Measurements from ENCODE around the gene STK11.

The STK11 gene

DNA sequence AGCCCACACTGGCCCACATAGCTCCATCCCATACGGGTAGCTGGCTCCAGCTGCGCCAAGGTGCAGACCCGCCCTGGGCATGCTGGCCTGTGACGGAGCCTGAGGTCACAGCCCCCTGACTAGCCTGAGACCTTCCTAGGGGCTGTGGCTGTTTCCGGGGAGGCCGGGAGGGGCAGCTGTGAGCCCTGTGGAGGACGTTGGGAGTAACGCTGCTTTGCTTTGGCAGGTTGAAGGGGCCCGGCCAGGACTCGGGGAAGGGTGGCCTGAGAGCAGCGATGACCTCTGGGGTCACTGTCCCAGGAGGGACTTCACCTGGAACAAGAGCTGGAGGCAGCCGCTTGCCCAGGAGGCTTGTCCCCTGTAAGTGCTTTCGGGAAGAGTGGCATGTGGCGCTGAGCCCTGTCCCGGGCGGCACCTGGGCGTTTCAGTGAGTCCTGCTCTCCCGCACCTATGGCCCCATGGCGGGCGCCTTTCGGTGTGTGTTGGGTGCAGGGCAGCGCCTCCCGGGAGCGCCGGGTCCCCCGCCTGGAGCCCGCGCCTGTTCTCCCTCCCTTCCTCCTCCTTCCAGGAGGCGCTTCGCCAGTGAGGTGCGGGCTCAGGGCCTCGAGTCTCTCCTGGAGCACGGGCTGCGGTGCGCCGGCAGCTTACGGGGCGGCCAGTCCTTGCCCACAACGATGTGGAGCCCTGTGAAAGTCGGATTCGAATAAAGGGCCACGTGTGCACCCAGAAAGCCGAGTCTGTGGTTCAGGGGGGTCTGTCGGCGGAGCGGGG is 68.7 kb downstream of the STK11 start:
- no peak for DNase-seq (ENCODE audit: low read depth)

DNA sequence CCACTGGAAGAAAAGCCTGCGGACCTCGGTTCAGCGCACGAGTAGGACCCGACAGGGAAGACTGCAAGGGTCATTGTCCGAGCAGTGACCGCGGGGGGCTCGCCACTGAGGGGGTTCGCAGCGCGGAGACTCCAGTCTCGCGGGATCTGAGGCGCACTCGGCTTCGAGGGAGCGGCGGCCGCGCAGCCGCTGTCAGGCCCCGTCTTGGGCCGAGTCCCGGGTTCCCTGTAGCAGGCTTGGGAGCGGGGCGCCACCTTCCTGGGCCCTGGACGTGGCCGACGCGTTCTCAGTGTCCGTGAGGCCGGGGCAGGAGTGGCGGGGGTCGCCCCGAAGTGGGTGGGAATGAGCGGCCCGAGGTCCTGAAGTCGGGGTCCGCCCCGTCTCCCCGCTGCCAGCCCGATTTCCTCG is 69.3 kb downstream of the STK11 start:
- DNase-seq (ENCODE audit: low read depth): no peak

DNA sequence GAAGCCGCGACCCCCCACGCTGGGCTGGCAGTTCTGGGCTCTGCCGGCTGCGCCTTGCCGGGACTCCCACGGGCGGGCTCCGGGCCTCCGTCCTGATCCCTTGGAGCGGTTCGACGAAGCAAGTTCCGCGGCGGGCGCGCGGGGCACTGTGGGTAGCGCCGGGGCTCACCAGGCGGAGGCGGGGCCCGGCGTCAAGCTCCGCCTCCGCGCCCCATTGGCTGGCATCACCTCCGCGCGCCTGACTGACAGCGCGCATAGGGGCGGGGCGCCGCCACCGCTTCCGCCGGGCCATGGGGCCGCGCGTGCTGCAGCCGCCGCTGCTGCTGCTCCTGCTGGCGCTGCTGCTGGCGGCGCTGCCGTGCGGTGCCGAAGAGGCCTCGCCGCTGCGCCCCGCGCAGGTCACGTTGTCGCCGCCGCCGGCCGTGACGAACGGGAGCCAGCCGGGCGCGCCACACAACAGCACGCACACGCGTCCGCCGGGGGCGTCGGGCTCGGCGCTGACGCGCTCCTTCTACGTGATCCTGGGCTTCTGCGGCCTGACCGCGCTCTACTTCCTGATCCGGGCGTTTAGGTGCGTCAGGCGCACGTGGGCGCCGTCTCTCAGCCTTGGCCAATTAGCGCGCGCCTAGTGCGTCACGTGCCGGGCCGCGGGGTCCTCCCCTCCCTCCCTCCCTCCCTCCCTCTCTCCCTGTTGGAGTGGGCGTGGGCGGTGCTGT is 69.8 kb downstream of the STK11 start, which contains the start of gene FAM174C:
Gene FAM174C, plus strand, starts transcription at position 271 of the 716 bp plus-strand sequence. Its CDS starts 20 bp downstream, at position 291.
- DNase-seq (ENCODE audit: low read depth): no peak

DNA sequence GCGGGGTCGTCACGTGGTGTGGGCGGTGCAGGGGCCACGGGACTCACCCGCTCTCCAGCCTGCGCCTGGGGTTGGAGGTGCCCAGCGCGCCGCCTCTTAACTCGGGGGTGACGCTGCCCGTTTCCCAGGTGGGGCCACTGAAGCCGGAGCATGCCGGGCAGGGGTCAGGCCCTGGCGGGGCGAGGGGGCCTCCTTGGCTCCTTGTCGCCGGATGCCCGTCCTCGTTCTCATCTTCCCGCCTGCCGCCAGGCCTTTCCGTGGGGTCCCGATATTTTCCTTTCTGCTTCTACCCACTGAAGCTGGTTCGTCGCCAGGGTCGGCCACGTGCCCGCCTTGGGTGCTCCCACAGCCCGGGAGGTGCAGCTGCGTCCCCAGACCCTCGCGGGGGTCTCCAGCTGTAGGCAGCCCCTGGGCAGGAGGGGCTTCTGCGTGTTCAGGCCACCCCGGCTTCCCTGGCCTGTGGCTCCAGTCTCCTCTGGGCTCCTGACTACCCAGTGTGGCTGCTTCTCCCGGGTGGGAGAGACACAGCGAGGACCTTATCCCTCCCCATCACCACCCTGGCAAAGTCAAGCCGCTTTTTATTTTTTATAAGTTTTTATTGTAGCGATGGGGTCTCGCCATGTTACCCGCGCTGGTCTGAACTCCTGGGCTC is 70.5 kb downstream of the STK11 start:
- DNase-seq (ENCODE audit: low read depth): no peak

DNA sequence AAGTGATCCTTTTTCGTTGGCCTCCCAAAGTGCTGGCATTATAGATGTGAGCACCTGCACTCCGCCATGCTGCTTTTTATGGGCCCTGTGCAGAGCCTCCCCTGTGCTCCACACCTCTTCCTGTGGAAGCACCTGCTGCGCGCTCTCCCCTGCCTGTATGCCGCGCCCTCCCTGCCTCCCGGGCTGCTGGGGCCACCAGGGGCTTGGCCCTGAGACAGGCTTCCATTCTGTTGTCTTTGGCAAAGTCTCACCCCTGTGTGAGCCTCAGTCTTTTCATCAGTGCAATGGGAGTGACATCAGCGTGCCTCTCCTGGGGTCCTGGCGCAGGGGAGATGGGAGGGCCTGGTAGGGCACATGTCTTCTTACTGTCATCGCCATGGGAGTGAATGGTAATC is 71.0 kb downstream of the STK11 start:
- DNase-seq (ENCODE audit: low read depth): no peak

DNA sequence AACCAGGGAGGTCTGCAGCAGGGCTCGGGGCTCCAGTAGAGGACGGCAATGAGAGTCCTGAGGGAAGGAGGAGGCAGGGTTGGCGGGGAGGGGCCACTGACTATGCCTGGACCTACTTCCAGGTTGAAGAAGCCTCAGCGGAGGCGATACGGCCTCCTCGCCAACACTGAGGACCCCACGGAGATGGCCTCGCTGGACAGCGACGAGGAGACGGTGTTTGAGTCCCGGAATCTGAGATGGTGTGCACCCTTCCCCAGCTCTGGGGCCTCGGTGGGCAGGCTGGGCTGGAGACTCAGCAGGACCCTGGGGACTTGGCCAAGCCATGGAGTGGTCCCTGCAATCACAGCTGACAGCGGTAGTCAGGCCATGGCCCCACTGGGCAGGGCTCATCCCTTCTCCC is 71.5 kb downstream of the STK11 start:
- no peak for DNase-seq (ENCODE audit: low read depth)
